Activated naive CD4-positive, alpha-beta T cell treated with anti-CD3 and anti-CD28 coated beads for 36 hours (primary cell): ENCODE results near the gene HRG. TPM values are rescaled to one million over a fixed set of nuclear protein-coding genes. Genes with fewer than 3 reads are reported as not detected.
"Not testable (repeated sequence)": the region's sequence is repeated elsewhere in the genome, so short reads cannot be mapped to it uniquely, and the experiment has no call there.

Source experiments
- CTCF ChIA-PET: fragments of 350-600 bp; sonication (Branson Sonifier 250); formaldehyde crosslinking; loops from one replicate; lab custom pipeline; 2021; ENCODE audit warnings: antibody characterized with exemption; lab: Charles Lee
- DNase-seq: peaks from one replicate; pipeline ENCODE4 v3.0.0-alpha.2; 2020
- H3K27ac Mint-ChIP-seq: one replicate; pipeline ENCODE4 v1.8.0; 2021; ENCODE audit warnings: mild to moderate bottlenecking, mixed read lengths
- H3K27me3 Mint-ChIP-seq: one replicate; pipeline ENCODE4 v1.8.0; 2021; ENCODE audit warnings: low read depth, mixed read lengths
- H3K36me3 Mint-ChIP-seq: one replicate; pipeline ENCODE4 v1.8.0; 2021; ENCODE audit warnings: low read depth, mixed read lengths
- H3K4me1 Mint-ChIP-seq: one replicate; pipeline ENCODE4 v1.8.0; 2021; ENCODE audit warnings: low read depth, mixed read lengths
- H3K4me3 Mint-ChIP-seq: one replicate; pipeline ENCODE4 v1.8.0; 2021; ENCODE audit warnings: mild to moderate bottlenecking, moderate library complexity, mixed read lengths
- H3K9me3 Mint-ChIP-seq: one replicate; pipeline ENCODE4 v1.8.0; 2021; ENCODE audit warnings: mixed read lengths
- intact Hi-C: fragments of 100-400 bp; cut with micrococcal nuclease; formaldehyde crosslinking; loops from one replicate; pipeline ENCODE4 v1.15.1; 2023
- total RNA-seq, 2 experiments: library from RNA; stranded (reverse); gene quantifications; one replicate each; pipeline ENCODE4 v1.2.3, GENCODE V29; 2021

HRG gene
- total RNA-seq, 2 experiments from 2014 or later, result not detected

DNA sequence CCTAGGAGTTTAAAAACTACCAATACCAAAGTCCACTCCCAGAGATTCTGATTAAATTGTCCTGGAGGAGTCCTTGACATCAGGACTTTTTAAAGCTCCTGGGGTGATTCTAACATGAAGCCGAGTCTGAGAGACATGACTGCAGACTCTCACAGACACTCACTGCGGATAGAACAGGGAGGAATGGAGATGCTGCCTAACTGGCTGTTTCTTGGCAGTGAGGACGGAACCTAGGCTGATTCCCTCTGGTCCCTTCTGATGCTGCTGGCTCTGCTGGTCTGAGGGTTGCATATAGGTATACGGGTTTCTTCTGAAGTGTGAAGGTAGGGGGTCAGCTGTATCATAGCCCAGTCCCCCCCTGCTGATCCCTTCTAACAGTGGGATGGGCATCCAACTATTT is 1.3 kb upstream of the HRG start:
- no peak for DNase-seq
- no peaks in the 10 kb centered on the region for H3K27me3 Mint-ChIP-seq
- H3K9me3 Mint-ChIP-seq, result no peaks in the 10 kb centered on the region
- H3K4me3 Mint-ChIP-seq, result no peak overlapping the region
- CTCF ChIA-PET, result no interaction called here
- intact Hi-C loops, result no loop called here
- peaks cover 9% of the 10 kb centered on the region for H3K4me1 Mint-ChIP-seq
- H3K27ac Mint-ChIP-seq, result no peak overlapping the region
- no peaks in the 10 kb centered on the region for H3K36me3 Mint-ChIP-seq

DNA sequence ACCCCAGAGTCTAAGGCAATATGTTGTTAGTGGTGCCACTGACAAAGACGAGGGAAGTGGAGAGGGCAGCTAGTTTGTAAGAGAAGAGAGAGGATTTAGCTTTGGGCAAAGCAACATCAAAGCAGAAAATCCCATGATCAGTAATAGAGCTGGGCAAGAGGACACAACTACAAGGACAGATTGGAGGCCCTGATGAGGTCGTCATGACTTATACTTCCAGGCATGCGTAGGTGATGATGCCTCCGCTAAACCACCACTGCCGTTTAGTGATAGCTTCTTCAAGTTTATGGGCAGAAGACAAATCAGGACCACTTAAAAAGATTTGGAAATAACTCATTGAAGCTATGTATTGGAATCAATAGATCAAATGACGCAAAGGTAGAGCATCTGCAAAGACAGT is 2.6 kb downstream of the HRG start:
- no peak for DNase-seq
- Mint-ChIP-seq H3K27ac (no peak overlapping the region), H3K27me3 (peaks cover 3% of the 10 kb centered on the region), H3K4me1 (peaks cover 16% of the 10 kb centered on the region), H3K36me3 (no peaks in the 10 kb centered on the region), H3K9me3 (no peaks in the 10 kb centered on the region), H3K4me3 (no peak overlapping the region)
- intact Hi-C loops, result no loop called here
- CTCF ChIA-PET, result no interaction called here

DNA sequence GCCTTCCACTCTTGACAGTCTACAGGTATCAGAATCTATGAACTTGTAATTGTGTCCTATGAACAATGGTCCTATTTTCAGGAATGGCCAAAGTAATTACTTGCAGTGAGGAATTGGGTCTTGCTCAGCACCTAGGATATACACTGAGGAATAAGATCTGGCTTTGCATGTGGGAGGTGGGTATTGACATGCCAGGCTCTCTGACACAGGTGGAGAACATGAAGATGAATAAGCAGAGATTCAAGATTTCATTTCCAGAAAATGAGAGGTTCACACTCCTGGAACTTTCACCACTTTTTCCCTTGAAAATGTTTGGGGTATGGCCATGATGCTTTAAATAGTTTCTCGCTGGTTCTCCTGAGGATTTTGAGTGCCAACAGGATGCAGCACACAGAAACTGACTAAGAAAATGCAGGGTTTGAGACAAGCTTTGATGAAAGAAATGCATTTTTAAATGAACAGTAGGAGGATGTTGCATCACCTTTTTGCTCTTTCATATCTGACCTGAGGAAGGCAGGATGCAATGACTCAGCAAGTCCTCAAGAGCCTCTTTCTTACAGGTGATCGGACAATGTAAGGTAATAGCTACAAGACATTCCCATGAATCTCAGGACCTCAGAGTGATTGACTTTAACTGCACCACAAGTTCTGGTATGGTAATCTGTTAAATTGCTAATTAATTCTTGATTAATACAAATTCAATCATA is 3.7 kb downstream of the HRG start:
- CTCF ChIA-PET, result no interaction called here
- intact Hi-C loops, result no loop called here
- peak; percentile 27 for DNase-seq
- H3K27me3 Mint-ChIP-seq, result peaks cover 9% of the 10 kb centered on the region
- H3K4me1 Mint-ChIP-seq, result peaks cover 16% of the 10 kb centered on the region
- no peaks in the 10 kb centered on the region for H3K9me3 Mint-ChIP-seq
- no peak overlapping the region for H3K4me3 Mint-ChIP-seq
- H3K27ac Mint-ChIP-seq, result peak overlapping the region; percentile 54
- H3K36me3 Mint-ChIP-seq, result no peaks in the 10 kb centered on the region

DNA sequence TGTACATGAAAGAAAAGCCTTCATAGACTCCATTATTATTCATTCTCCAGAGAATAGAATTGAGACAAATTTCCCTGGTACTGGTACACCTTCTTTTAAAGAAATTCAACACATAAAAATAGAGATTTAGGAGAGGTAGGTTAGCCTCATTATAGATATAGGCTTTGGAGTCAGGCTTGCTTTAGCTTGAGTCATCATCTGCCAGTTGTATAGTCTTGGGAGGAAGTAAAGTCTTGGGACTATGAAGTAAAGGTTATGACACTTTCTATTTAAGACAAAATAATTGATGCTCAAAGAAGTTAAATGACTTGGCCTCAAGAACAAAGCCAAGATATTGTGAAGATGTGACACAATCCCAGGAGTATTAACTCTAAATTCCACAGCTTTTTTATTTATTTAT is 4.3 kb downstream of the HRG start:
- CTCF ChIA-PET, result no interaction called here
- no peak for DNase-seq
- intact Hi-C loops, result no loop called here
- Mint-ChIP-seq H3K9me3 (no peaks in the 10 kb centered on the region), H3K4me1 (peaks cover 16% of the 10 kb centered on the region), H3K27ac (no peak overlapping the region), H3K27me3 (peaks cover 10% of the 10 kb centered on the region), H3K36me3 (no peaks in the 10 kb centered on the region), H3K4me3 (no peak overlapping the region)

DNA sequence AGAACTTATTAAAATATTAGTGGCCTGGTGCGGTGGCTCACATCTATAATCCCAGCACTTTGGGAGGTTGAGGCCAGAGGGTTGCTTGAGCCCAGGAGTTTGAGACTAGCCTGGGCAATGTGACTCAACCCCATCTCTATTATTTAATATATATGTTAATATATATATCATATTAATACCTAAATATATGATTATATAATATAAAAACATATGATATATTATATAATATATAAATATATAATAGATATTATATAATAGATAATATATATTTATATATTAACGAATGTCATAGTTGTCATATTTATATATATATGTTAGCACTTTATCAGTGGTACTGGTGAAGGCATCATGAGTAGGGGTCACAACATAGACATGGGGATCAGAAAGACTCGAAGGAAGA is 5.2 kb downstream of the HRG start:
- H3K36me3 Mint-ChIP-seq, result no peaks in the 10 kb centered on the region
- DNase-seq, result no peak
- no peak overlapping the region for H3K4me3 Mint-ChIP-seq
- H3K9me3 Mint-ChIP-seq, result no peaks in the 10 kb centered on the region
- peaks cover 12% of the 10 kb centered on the region for H3K27me3 Mint-ChIP-seq
- intact Hi-C loops, result no loop called here
- CTCF ChIA-PET, result no interaction called here
- no peak overlapping the region for H3K27ac Mint-ChIP-seq
- H3K4me1 Mint-ChIP-seq, result peaks cover 16% of the 10 kb centered on the region

DNA sequence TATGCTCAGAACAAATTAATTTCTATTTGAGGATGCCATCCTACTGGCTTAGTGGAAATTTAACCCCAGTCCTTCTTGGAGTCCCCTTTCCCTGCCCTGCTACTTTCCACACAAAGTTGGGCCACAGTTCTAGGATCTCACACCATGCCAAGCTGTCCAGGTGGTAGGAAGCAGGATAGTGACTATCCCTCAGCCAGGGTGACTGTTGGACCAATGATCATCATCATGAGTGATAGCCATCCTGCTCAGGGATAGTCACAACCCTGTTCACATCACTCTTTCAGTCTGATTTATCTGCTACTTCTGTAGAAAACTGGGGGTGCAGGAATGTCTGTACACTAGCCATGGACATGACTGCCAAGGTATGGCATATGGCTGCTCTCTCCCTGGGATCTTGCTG is 12.8 kb downstream of the HRG start:
- no peaks in the 10 kb centered on the region for H3K36me3 Mint-ChIP-seq
- intact Hi-C loops, result no loop called here
- no peak overlapping the region for H3K27ac Mint-ChIP-seq
- H3K27me3 Mint-ChIP-seq, result peaks cover 37% of the 10 kb centered on the region
- no peak overlapping the region for H3K4me3 Mint-ChIP-seq
- H3K9me3 Mint-ChIP-seq, result no peaks in the 10 kb centered on the region
- H3K4me1 Mint-ChIP-seq, result no peaks in the 10 kb centered on the region
- DNase-seq, result no peak
- CTCF ChIA-PET, result no interaction called here

DNA sequence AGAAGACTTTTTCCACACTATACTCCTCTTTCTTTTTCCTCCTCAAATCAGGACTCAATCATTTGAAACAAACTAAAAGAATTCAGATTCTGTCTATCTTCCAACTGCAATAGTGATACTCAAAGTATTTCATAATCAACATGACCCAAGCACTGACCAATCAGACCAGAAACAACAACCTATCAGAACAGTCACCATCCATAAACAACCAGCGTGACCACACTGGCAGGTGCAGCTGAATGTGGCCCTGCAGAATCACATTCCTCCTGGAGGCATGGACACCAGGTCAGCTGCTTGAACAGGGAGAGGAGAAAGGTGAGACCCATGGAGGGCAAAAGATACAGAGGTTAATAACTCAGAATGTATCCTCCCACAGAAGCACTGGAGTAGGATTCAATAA is 13.3 kb downstream of the HRG start:
- H3K27ac Mint-ChIP-seq, result no peak overlapping the region
- DNase-seq, result no peak
- H3K9me3 Mint-ChIP-seq, result no peaks in the 10 kb centered on the region
- no peak overlapping the region for H3K4me3 Mint-ChIP-seq
- H3K27me3 Mint-ChIP-seq, result peaks cover 35% of the 10 kb centered on the region
- H3K4me1 Mint-ChIP-seq, result no peaks in the 10 kb centered on the region
- intact Hi-C loops, result no loop called here
- CTCF ChIA-PET, result no interaction called here
- H3K36me3 Mint-ChIP-seq, result no peaks in the 10 kb centered on the region

DNA sequence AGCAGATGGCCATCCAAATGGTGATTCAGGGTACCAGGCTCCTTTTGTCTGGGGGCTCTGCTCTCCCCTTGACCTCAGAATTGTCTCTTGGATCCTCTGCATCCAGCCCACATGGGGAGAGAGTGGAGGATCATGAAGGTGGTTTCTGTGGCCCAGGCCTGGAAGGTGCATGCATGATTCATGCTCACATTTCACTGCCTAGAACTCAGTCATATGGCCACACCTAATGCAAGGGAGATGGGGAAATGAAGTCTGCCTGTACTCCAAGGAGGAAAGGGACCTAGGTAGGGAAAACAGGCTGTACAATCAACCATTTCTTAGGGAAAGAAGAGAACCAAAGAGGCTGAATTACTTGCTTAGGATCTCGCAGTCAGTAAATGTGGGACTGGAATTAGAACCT is 15.1 kb downstream of the HRG start:
- Mint-ChIP-seq H3K27me3 (peaks cover 37% of the 10 kb centered on the region), H3K27ac (no peak overlapping the region), H3K4me3 (no peak overlapping the region), H3K36me3 (peaks cover 2% of the 10 kb centered on the region), H3K9me3 (peaks cover 13% of the 10 kb centered on the region), H3K4me1 (no peaks in the 10 kb centered on the region)
- intact Hi-C loops, result no loop called here
- CTCF ChIA-PET, result interaction anchor here (0.6 kb wide), 1 partner anchor 803 kb away, joined by 5 read pairs; no protein-coding TSS in a partner anchor
- no peak for DNase-seq

DNA sequence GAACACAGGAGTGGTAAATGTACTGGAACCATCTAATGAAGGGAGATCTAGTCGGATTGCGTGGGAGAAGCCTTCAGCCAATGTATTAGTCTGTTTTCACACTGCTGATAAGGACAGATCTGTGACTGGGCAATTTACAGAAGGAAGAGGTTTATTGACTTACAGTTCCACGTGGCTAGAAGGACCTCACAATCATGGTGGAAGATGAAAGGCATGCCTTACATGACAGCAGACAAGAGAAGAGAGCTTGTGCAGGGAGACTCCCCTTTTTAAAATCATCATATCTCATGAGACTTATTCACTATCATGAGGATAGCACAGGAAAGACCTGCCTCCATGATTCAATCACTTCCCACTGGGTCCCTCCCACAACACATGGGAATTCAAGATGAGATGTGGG is 17.0 kb downstream of the HRG start:
- Mint-ChIP-seq H3K27me3 (peaks cover 31% of the 10 kb centered on the region), H3K4me1 (no peaks in the 10 kb centered on the region), H3K9me3 (peaks cover 15% of the 10 kb centered on the region), H3K4me3 (no peak overlapping the region), H3K27ac (no peak overlapping the region), H3K36me3 (peaks cover 2% of the 10 kb centered on the region)
- CTCF ChIA-PET, result no interaction called here
- intact Hi-C loops, result no loop called here
- DNase-seq, result no peak

DNA sequence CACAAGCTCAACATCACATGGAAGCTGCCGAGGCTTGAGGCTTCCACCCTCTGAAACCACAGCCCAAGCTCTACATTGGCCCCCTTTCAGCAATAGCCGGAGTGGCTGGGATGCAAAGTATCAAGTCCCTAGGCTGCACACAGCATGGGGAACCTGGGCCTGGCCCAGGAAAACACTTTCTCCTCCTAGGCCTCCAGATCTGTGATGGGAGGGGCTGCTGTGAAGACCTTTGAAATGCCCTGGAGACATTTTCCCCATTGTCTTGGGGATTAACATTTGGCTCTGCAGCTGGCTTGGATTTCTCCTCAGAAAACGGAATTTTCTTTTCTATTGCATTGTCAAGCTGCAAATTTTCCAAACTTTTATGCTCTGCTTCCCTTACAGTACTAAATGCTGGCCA is 18.2 kb downstream of the HRG start:
- Mint-ChIP-seq H3K9me3 (peaks cover 15% of the 10 kb centered on the region), H3K4me3 (no peak overlapping the region), H3K27me3 (peaks cover 31% of the 10 kb centered on the region), H3K4me1 (no peaks in the 10 kb centered on the region), H3K27ac (no peak overlapping the region), H3K36me3 (peaks cover 2% of the 10 kb centered on the region)
- intact Hi-C loops, result no loop called here
- CTCF ChIA-PET, result no interaction called here
- no peak for DNase-seq

DNA sequence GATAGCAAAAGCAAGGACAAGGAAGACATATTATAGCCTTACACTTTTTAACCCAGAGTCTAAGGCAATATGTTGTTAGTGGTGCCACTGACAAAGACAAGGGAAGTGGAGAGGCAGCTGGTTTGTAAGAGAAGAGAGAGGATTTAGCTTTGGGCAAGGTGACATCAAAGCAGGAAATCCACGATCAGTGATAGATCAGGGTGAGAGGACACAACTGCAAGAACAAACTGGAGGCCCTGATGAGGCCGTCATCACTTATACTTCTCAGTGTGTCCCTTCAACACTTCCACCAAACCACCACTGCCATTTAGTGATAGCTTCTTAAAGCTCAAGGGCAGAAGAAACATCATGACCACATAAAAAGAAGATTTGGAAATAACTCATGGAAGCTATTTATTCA is 20.7 kb downstream of the HRG start:
- H3K4me1 Mint-ChIP-seq, DNase-seq, H3K27ac Mint-ChIP-seq, intact Hi-C loops, H3K4me3 Mint-ChIP-seq, H3K36me3 Mint-ChIP-seq: not testable (repeated sequence)
- Mint-ChIP-seq H3K9me3 (peaks cover 15% of the 10 kb centered on the region), H3K27me3 (peaks cover 23% of the 10 kb centered on the region)
- CTCF ChIA-PET, result interaction anchor here (0.7 to 1.3 kb wide), 2 partner anchors 69 to 528 kb away, joined by 3 read pairs; no protein-coding TSS in a partner anchor

DNA sequence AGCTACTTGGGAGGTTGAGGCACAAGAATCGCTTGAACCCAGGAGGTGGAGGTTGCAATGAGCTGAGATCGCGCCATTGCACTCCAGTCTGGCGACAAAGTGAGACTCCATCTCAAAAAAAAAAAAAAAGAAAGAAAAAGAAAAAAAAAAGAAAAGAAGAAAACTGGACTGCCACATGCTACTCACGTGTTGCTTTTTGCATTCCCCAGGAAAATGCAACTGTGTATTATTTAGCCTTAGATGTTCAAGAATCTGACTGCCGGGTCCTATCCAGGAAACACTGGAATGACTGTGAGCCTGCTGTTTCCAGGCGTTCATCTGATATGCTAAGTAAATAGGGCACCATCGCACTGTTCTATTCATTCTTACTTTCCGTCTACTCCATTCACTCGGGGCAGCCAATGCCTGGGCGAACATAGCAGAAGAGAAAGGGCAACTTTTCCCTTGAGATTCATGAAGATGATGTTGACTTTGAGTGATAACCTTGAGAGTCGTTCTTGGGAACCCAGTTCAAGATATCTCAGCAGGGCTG is 21.4 kb downstream of the HRG start:
- intact Hi-C loops, result no loop called here

DNA sequence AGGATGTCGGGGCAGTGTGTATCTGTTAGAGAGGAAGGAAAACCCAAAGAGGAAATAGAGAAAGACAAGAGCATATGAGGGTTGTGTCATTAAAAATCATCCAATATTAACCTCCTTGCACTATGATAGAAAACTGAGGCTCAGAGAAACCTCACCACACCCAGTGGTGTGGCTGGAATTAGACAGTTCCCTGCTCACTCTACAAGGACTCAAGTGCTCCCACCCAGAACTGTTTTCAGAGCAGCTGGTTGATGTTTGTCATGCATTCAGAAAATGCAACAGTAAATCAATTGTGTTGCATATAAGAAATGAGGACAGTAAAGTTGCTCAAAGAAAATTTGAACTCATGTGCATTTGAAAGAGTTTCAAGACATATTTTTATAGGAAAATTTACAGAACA is 24.5 kb downstream of the HRG start:
- peaks cover 18% of the 10 kb centered on the region for H3K27me3 Mint-ChIP-seq
- H3K9me3 Mint-ChIP-seq, H3K27ac Mint-ChIP-seq, H3K4me3 Mint-ChIP-seq, DNase-seq, H3K4me1 Mint-ChIP-seq, H3K36me3 Mint-ChIP-seq, CTCF ChIA-PET, intact Hi-C loops: not testable (repeated sequence)

More for the DNA sequence above, 21.4 kb downstream of the HRG start:
- peaks cover 15% of the 10 kb centered on the region for H3K9me3 Mint-ChIP-seq
- no peak overlapping the region for H3K27ac Mint-ChIP-seq
- no peaks in the 10 kb centered on the region for H3K4me1 Mint-ChIP-seq
- H3K27me3 Mint-ChIP-seq, result peaks cover 27% of the 10 kb centered on the region
- peaks cover 2% of the 10 kb centered on the region for H3K36me3 Mint-ChIP-seq
- DNase-seq, result no peak
- CTCF ChIA-PET, result interaction anchor here (1.3 kb wide), 1 partner anchor 70 kb away, joined by 3 read pairs; no protein-coding TSS in a partner anchor
- H3K4me3 Mint-ChIP-seq, result no peak overlapping the region
